ENCODE results near the gene AKAP5. TPM values are rescaled to one million over a fixed set of nuclear protein-coding genes. Genes with fewer than 3 reads are reported as not detected.

AKAP5 gene
- total and polyA plus RNA-seq, 2 of the 13 experiments (the other 11 are each of a cell fraction or from before 2014, with no cell fraction given) = 0.18 to 1.5 TPM

DNA sequence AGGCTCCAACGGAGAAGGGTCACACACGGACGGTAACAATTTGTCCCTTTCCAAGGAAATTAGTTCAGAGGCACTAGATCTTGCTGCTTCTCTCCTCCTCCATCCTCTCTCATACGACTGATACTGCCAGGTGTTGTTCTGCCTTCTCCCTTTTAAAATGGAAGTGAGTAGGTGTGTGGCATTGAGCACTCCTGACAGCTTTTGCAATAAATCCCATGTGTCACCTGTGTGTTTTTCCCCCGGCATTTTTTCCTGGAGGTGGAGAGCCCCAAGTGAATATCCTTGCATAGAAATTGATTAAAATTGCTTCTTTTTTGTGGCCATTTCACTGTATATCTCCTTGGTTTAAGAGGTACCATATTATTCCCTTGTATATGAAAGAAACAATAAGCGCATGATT is 26.2 kb upstream of the AKAP5 start (continued):
- TF ChIP-seq, protein P1, sequence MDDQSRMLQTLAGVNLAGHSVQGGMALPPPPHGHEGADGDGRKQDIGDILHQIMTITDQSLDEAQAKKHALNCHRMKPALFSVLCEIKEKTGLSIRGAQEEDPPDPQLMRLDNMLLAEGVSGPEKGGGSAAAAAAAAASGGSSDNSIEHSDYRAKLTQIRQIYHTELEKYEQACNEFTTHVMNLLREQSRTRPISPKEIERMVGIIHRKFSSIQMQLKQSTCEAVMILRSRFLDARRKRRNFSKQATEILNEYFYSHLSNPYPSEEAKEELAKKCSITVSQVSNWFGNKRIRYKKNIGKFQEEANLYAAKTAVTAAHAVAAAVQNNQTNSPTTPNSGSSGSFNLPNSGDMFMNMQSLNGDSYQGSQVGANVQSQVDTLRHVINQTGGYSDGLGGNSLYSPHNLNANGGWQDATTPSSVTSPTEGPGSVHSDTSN (CRISPR knock-in tag; IDR thresholded peaks at IDR 0.05; ENCODE audit: borderline replicate concordance) = no peak
- TF ChIP-seq NPAS2 (CRISPR knock-in tag; IDR thresholded peaks at IDR 0.05; ENCODE audit: borderline replicate concordance) (no peak), GATA4 (IDR thresholded peaks at IDR 0.05; ENCODE audit: borderline replicate concordance, low read depth) (no peak), LCORL (IDR thresholded peaks at IDR 0.05) (no peak), LCORL (CRISPR knock-in tag; IDR thresholded peaks at IDR 0.05) (no peak), ZSCAN9 (CRISPR knock-in tag; IDR thresholded peaks at IDR 0.05; ENCODE audit: borderline replicate concordance) (no peak), ZBTB20 (CRISPR knock-in tag; IDR thresholded peaks at IDR 0.05; ENCODE audit: borderline replicate concordance, low read depth) (no peak), ZNF615 (CRISPR knock-in tag; IDR thresholded peaks at IDR 0.05; ENCODE audit: borderline replicate concordance) (no peak), ZNF253 (CRISPR knock-in tag; IDR thresholded peaks at IDR 0.05; ENCODE audit: borderline replicate concordance) (no peak), ARNT (IDR thresholded peaks at IDR 0.05) (no peak), ZNF460 (CRISPR knock-in tag; IDR thresholded peaks at IDR 0.05; ENCODE audit: borderline replicate concordance) (no peak)
- TF ChIP-seq, protein P2, sequence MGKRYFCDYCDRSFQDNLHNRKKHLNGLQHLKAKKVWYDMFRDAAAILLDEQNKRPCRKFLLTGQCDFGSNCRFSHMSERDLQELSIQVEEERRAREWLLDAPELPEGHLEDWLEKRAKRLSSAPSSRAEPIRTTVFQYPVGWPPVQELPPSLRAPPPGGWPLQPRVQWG (CRISPR knock-in tag; IDR thresholded peaks at IDR 0.05; ENCODE audit: borderline replicate concordance, low read depth) = no peak

DNA sequence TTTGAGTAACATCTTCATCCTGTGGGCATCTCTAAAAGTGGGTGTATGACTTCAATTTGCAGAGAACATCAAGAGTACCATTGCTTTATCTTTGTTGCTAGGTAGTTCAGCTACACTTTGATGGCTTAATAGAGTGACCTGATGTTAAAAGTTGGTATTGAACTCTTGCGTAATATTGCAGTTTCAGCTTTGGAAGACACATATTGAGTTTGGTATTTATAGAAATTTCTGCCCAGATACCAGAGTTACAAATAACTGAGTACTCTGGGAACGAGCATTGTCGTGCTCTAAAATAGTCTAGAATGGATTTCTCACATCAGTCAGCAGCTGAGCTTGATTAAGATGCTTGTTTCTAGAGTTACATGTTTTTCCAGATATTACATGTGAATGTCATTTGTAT is 24.8 kb upstream of the AKAP5 start:
- Histone ChIP-seq H3K9ac (ENCODE audit: insufficient read depth, low read depth, low read length) (no peak overlapping the region), H3K27me3 (ENCODE audit: control insufficient read depth in 1 of 2, insufficient read depth in 2 of 2, low read length in 2 of 2) (no peaks in the 10 kb centered on the region), H3K4me3 (replicated peaks in 1 of 3; ENCODE audit: insufficient read depth in 1 of 3, low read depth in 2 of 3, low read length in 3 of 3) (no peak overlapping the region), H2AFZ (ENCODE audit: low read length) (no peak overlapping the region), H3K4me2 (ENCODE audit: low read depth, low read length) (no peak overlapping the region), H3K79me2 (ENCODE audit: insufficient read depth, low read length) (no peaks in the 10 kb centered on the region), H3K9me3 (ENCODE audit: low read length) (no peaks in the 10 kb centered on the region), H4K20me1 (ENCODE audit: insufficient read depth, low read length) (no peaks in the 10 kb centered on the region), H3K36me3 (replicated peaks in 1 of 2; ENCODE audit: control insufficient read depth in 1 of 2, insufficient read depth in 2 of 2, low read length in 2 of 2) (peaks cover 34 to 88% of the 10 kb centered on the region in 2 experiments), H3K27ac (ENCODE audit: extremely low read length, insufficient read depth, low read length) (no peak overlapping the region), H3K4me1 (ENCODE audit: insufficient read depth, low read length) (no peaks in the 10 kb centered on the region)
- DNase-seq (ENCODE audit: low spot score) = no peak
- CTCF ChIA-PET (ENCODE audit: low intra/inter-chr PET ratio, low total read pairs) = no interaction called here
- WGBS (ENCODE audit: low lambda C conversion rate) = 100% methylated on average over 3 of the region's 3 CpGs
- POLR2A ChIA-PET = no interaction called here
- TF ChIP-seq ARNT2 (CRISPR knock-in tag; IDR thresholded peaks at IDR 0.05; ENCODE audit: low read depth) (no peak), CEBPB (IDR thresholded peaks at IDR 0.05; ENCODE audit: borderline replicate concordance, low read depth, low read length) (peak; percentile 90), CEBPG (CRISPR knock-in tag; IDR thresholded peaks at IDR 0.05) (0 out of 2 replicates have a peak, but pooled peaks have one; percentile 22), ZNF713 (CRISPR knock-in tag; IDR thresholded peaks at IDR 0.05) (no peak)
- in situ Hi-C loops (cut with HindIII; ENCODE audit: extremely low pct_ligation_motif_present, low pct_unique_long_range_greater_than_20kb) (no loop called here), intact Hi-C loops (cut with micrococcal nuclease; ENCODE audit: unreplicated experiment) (no loop called here)
- BruUV-seq (replicated peaks) = TSS peak; percentile 37
- no peak for FAIRE-seq
- ATAC-seq = no peak

Measured in HepG2 (cell line).